Measurements from ENCODE around the gene PIP5K1C. TPM values are rescaled to one million over a fixed set of nuclear protein-coding genes. Genes with fewer than 3 reads are reported as not detected.

The PIP5K1C gene
- total and polyA plus RNA-seq, 10 of the 15 experiments (the other 5 are each of a cell fraction or from before 2014, with no cell fraction given), result 0.39 to 19.6 (median 5.3) TPM

DNA sequence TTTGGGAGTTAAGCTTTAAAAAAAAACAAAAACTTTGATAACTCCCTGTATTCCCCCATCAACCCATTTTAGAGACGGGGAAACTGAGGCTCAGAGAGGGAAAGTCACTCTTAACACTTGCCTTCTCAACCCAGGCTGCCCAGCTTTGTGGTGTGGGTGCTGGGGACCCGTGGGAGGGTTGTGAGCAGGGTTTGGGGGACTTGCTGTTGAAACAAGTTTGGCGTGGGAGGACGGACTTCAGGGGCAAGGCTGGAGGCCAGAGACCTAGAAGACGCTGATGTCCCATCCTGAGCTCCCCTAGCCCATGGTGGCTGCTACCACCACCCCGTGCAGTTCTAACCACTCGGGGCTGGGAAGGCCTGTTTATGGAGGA lies 72.9 kb downstream of the PIP5K1C start:
- no peaks in the 10 kb centered on the region for H4K20me1 ChIP-seq (ENCODE audit: control insufficient read depth, insufficient read depth)
- no TSS peak for BruUV-seq (replicated peaks)
- H3K36me3 ChIP-seq (ENCODE audit: control insufficient read depth in 2 of 2, insufficient read depth in 2 of 2, low read length in 1 of 2), result no peaks in the 10 kb centered on the region; a peak in 1 of 4 replicates
- ChIA-PET RAD21 (ENCODE audit: unreplicated experiment) (interaction anchor here (1.0 kb wide), 1 partner anchor 70 kb away, joined by 4 read pairs; the partner anchor contains the start of gene MFSD12), SMC1A (ENCODE audit: uncharacterized antibody, unreplicated experiment) (interaction anchor here (1.0 kb wide), 1 partner anchor 35 kb away, joined by 3 read pairs; no protein-coding TSS in a partner anchor), POLR2A (interaction anchor here (0.6 to 1.0 kb wide), 4 partner anchors 19 to 74 kb away, joined by 3 to 4 read pairs (median 3); no protein-coding TSS in a partner anchor), CTCF (interaction anchor here (1.1 to 1.4 kb wide), 3 partner anchors 82 to 360 kb away, joined by 3 to 5 read pairs (median 4); no protein-coding TSS in a partner anchor)
- H3K9me3 ChIP-seq (replicated peaks; ENCODE audit: control insufficient read depth, insufficient read depth, low read length), result no peaks in the 10 kb centered on the region
- H3K27ac ChIP-seq (ENCODE audit: control insufficient read depth, insufficient read depth), result no peak overlapping the region
- in situ Hi-C loops (cut with MboI) (no loop called here), intact Hi-C loops (cut with micrococcal nuclease; ENCODE audit: unreplicated experiment) (loop anchor here (5.0 kb wide), 1 partner anchor 70 kb away; the partner anchor contains the start of gene MFSD12)
- ATAC-seq (no peak), DNase-seq (ENCODE audit: low read depth, low spot score) (no peak), FAIRE-seq (no peak)
- H3K9ac ChIP-seq (ENCODE audit: control insufficient read depth, insufficient read depth, low read length), result peak overlapping the region; percentile 88; the same call in 1 of the 2 replicates
- no peaks in the 10 kb centered on the region for H3K27me3 ChIP-seq (replicated peaks in 1 of 2; ENCODE audit: control insufficient read depth in 2 of 2, insufficient read depth in 2 of 2, low read length in 1 of 2)
- H3K4me1 ChIP-seq (ENCODE audit: control insufficient read depth, insufficient read depth, low read length), result peaks cover 8% of the 10 kb centered on the region
- 58% methylated on average over 7 of the region's 7 CpGs for WGBS (ENCODE audit: insufficient coverage, insufficient replicate concordance, low lambda C conversion rate, missing lambda C conversion rate)
- H3K4me2 ChIP-seq (ENCODE audit: control insufficient read depth, insufficient read depth), result peak overlapping the region; percentile 90
- H3K4me3 ChIP-seq, result peak overlapping the region; percentile 2; the same call in 1 of the 2 replicates
- H3K79me2 ChIP-seq (ENCODE audit: control insufficient read depth, insufficient read depth, low read length), result peaks cover 21% of the 10 kb centered on the region
- H2AFZ ChIP-seq (ENCODE audit: control insufficient read depth, low read depth, low read length), result peak overlapping the region; percentile 88
- TF ChIP-seq, protein P1, sequence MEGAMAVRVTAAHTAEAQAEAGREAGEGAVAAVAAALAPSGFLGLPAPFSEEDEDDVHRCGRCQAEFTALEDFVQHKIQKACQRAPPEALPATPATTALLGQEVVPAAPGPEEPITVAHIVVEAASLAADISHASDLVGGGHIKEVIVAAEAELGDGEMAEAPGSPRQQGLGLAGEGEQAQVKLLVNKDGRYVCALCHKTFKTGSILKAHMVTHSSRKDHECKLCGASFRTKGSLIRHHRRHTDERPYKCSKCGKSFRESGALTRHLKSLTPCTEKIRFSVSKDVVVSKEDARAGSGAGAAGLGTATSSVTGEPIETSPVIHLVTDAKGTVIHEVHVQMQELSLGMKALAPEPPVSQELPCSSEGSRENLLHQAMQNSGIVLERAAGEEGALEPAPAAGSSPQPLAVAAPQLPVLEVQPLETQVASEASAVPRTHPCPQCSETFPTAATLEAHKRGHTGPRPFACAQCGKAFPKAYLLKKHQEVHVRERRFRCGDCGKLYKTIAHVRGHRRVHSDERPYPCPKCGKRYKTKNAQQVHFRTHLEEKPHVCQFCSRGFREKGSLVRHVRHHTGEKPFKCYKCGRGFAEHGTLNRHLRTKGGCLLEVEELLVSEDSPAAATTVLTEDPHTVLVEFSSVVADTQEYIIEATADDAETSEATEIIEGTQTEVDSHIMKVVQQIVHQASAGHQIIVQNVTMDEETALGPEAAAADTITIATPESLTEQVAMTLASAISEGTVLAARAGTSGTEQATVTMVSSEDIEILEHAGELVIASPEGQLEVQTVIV (IDR thresholded peaks at IDR 0.05; ENCODE audit: borderline replicate concordance, partially characterized antibody), result no peak
- TF ChIP-seq, protein P2, sequence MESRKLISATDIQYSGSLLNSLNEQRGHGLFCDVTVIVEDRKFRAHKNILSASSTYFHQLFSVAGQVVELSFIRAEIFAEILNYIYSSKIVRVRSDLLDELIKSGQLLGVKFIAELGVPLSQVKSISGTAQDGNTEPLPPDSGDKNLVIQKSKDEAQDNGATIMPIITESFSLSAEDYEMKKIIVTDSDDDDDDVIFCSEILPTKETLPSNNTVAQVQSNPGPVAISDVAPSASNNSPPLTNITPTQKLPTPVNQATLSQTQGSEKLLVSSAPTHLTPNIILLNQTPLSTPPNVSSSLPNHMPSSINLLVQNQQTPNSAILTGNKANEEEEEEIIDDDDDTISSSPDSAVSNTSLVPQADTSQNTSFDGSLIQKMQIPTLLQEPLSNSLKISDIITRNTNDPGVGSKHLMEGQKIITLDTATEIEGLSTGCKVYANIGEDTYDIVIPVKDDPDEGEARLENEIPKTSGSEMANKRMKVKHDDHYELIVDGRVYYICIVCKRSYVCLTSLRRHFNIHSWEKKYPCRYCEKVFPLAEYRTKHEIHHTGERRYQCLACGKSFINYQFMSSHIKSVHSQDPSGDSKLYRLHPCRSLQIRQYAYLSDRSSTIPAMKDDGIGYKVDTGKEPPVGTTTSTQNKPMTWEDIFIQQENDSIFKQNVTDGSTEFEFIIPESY (IDR thresholded peaks at IDR 0.05), result no peak
- TF ChIP-seq, protein P3, sequence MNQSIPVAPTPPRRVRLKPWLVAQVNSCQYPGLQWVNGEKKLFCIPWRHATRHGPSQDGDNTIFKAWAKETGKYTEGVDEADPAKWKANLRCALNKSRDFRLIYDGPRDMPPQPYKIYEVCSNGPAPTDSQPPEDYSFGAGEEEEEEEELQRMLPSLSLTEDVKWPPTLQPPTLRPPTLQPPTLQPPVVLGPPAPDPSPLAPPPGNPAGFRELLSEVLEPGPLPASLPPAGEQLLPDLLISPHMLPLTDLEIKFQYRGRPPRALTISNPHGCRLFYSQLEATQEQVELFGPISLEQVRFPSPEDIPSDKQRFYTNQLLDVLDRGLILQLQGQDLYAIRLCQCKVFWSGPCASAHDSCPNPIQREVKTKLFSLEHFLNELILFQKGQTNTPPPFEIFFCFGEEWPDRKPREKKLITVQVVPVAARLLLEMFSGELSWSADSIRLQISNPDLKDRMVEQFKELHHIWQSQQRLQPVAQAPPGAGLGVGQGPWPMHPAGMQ (IDR thresholded peaks at IDR 0.05; ENCODE audit: borderline replicate concordance), result no peak
- TF ChIP-seq, protein P4, sequence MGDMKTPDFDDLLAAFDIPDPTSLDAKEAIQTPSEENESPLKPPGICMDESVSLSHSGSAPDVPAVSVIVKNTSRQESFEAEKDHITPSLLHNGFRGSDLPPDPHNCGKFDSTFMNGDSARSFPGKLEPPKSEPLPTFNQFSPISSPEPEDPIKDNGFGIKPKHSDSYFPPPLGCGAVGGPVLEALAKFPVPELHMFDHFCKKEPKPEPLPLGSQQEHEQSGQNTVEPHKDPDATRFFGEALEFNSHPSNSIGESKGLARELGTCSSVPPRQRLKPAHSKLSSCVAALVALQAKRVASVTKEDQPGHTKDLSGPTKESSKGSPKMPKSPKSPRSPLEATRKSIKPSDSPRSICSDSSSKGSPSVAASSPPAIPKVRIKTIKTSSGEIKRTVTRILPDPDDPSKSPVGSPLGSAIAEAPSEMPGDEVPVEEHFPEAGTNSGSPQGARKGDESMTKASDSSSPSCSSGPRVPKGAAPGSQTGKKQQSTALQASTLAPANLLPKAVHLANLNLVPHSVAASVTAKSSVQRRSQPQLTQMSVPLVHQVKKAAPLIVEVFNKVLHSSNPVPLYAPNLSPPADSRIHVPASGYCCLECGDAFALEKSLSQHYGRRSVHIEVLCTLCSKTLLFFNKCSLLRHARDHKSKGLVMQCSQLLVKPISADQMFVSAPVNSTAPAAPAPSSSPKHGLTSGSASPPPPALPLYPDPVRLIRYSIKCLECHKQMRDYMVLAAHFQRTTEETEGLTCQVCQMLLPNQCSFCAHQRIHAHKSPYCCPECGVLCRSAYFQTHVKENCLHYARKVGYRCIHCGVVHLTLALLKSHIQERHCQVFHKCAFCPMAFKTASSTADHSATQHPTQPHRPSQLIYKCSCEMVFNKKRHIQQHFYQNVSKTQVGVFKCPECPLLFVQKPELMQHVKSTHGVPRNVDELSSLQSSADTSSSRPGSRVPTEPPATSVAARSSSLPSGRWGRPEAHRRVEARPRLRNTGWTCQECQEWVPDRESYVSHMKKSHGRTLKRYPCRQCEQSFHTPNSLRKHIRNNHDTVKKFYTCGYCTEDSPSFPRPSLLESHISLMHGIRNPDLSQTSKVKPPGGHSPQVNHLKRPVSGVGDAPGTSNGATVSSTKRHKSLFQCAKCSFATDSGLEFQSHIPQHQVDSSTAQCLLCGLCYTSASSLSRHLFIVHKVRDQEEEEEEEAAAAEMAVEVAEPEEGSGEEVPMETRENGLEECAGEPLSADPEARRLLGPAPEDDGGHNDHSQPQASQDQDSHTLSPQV (IDR thresholded peaks at IDR 0.05), result no peak
- TF ChIP-seq SMARCA5 (IDR thresholded peaks at IDR 0.05) (peak; percentile 94), NBN (IDR thresholded peaks at IDR 0.05) (no peak), MTA2 (IDR thresholded peaks at IDR 0.05; ENCODE audit: low read depth) (no peak), DPF2 (IDR thresholded peaks at IDR 0.05) (peak; percentile 7; the same call in 1 of the 2 replicates), KLF5 (IDR thresholded peaks at IDR 0.05; ENCODE audit: partially characterized antibody) (no peak), NR2C2 (IDR thresholded peaks at IDR 0.05; ENCODE audit: borderline replicate concordance, control insufficient read depth, insufficient read length, low read depth) (no peak)
- TF ChIP-seq, protein P5, sequence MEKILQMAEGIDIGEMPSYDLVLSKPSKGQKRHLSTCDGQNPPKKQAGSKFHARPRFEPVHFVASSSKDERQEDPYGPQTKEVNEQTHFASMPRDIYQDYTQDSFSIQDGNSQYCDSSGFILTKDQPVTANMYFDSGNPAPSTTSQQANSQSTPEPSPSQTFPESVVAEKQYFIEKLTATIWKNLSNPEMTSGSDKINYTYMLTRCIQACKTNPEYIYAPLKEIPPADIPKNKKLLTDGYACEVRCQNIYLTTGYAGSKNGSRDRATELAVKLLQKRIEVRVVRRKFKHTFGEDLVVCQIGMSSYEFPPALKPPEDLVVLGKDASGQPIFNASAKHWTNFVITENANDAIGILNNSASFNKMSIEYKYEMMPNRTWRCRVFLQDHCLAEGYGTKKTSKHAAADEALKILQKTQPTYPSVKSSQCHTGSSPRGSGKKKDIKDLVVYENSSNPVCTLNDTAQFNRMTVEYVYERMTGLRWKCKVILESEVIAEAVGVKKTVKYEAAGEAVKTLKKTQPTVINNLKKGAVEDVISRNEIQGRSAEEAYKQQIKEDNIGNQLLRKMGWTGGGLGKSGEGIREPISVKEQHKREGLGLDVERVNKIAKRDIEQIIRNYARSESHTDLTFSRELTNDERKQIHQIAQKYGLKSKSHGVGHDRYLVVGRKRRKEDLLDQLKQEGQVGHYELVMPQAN (conservative IDR thresholded peaks at IDR 0.05), result peak; percentile 28; the same call in 1 of the 2 replicates
